Measurements from ENCODE around the gene PTPRA. TPM values are rescaled to one million over a fixed set of nuclear protein-coding genes. Genes with fewer than 3 reads are reported as not detected.
"Not testable (repeated sequence)": the region's sequence is repeated elsewhere in the genome, so short reads cannot be mapped to it uniquely, and the experiment has no call there.

PTPRA gene
- total RNA-seq, 1 experiment from 2014 or later = 29.3 TPM

- Mint-ChIP-seq H3K36me3 (ENCODE audit: insufficient read depth, unreplicated experiment) (no peaks in the 10 kb centered on the region), H3K4me1 (ENCODE audit: insufficient read depth, unreplicated experiment) (peaks cover 12% of the 10 kb centered on the region), H3K27ac (ENCODE audit: low read depth, unreplicated experiment) (no peak within 1 kb of the TSS), H3K4me3 (ENCODE audit: unreplicated experiment) (no peak within 1 kb of the TSS), H3K27me3 (ENCODE audit: insufficient read depth, unreplicated experiment) (no peaks in the 10 kb centered on the region), H3K9me3 (ENCODE audit: unreplicated experiment) (no peaks in the 10 kb centered on the region)
- no peak for DNase-seq (ENCODE audit: unreplicated experiment)
- intact Hi-C loops (cut with micrococcal nuclease) = no loop called here
- ChIA-PET CTCF (interaction anchor here (1.0 kb wide), 1 partner anchor 43 kb away, joined by 3 read pairs; no protein-coding TSS in a partner anchor), POLR2A (no interaction called here)
- no peak for TF ChIP-seq CTCF (IDR thresholded peaks at IDR 0.05; ENCODE audit: unreplicated experiment)
- no TSS peak for BruUV-seq (replicated peaks)
Observed at GRCh38 chr20:3071610-3072529, 198.6 kb downstream of the PTPRA start, which contains the start of gene OXT. TSS of gene OXT (plus strand) at chr20:3071620. CDS start at chr20:3071656, 36 bp downstream.

GRCh38 chr20:3072530-3073250 lies 199.4 kb downstream of the PTPRA start:
- Mint-ChIP-seq H3K4me3 (ENCODE audit: unreplicated experiment) (no peak overlapping the region), H3K36me3 (ENCODE audit: insufficient read depth, unreplicated experiment) (no peaks in the 10 kb centered on the region), H3K27me3 (ENCODE audit: insufficient read depth, unreplicated experiment) (no peaks in the 10 kb centered on the region), H3K9me3 (ENCODE audit: unreplicated experiment) (no peaks in the 10 kb centered on the region), H3K4me1 (ENCODE audit: insufficient read depth, unreplicated experiment) (peaks cover 12% of the 10 kb centered on the region), H3K27ac (ENCODE audit: low read depth, unreplicated experiment) (no peak overlapping the region)
- ChIA-PET POLR2A (no interaction called here), CTCF (interaction anchor here (0.6 to 1.1 kb wide), 4 partner anchors 33 to 599 kb away, joined by 3 to 4 read pairs (median 3); no protein-coding TSS in a partner anchor)
- intact Hi-C loops (cut with micrococcal nuclease) = no loop called here
- BruUV-seq (replicated peaks) = no TSS peak
- no peak for TF ChIP-seq CTCF (IDR thresholded peaks at IDR 0.05; ENCODE audit: unreplicated experiment)
- DNase-seq (ENCODE audit: unreplicated experiment) = no peak

- DNase-seq (ENCODE audit: unreplicated experiment); H3K36me3 Mint-ChIP-seq (ENCODE audit: insufficient read depth, unreplicated experiment); H3K4me3 Mint-ChIP-seq (ENCODE audit: unreplicated experiment); H3K27ac Mint-ChIP-seq (ENCODE audit: low read depth, unreplicated experiment); H3K9me3 Mint-ChIP-seq (ENCODE audit: unreplicated experiment); BruUV-seq (replicated peaks); POLR2A ChIA-PET; H3K27me3 Mint-ChIP-seq (ENCODE audit: insufficient read depth, unreplicated experiment); intact Hi-C loops (cut with micrococcal nuclease): not testable (repeated sequence)
- H3K4me1 Mint-ChIP-seq (ENCODE audit: insufficient read depth, unreplicated experiment) = peaks cover 12% of the 10 kb centered on the region
- CTCF ChIA-PET = interaction anchor here (0.9 to 1.2 kb wide), 3 partner anchors 13 to 44 kb away, joined by 3 to 4 read pairs (median 4); no protein-coding TSS in a partner anchor
Observed at GRCh38 chr20:3073251-3073643, 200.0 kb downstream of the PTPRA start.

GRCh38 chr20:3074812-3075211 lies 201.5 kb downstream of the PTPRA start:
- ChIA-PET CTCF (interaction anchor here (0.6 to 2.8 kb wide), 6 partner anchors 11 to 521 kb away, joined by 3 to 10 read pairs (median 4); no protein-coding TSS in a partner anchor), POLR2A (no interaction called here)
- BruUV-seq (replicated peaks) = no TSS peak
- intact Hi-C loops (cut with micrococcal nuclease) = no loop called here
- H3K27me3 Mint-ChIP-seq (ENCODE audit: insufficient read depth, unreplicated experiment) = peaks cover 10% of the 10 kb centered on the region
- peaks cover 12% of the 10 kb centered on the region for H3K4me1 Mint-ChIP-seq (ENCODE audit: insufficient read depth, unreplicated experiment)
- no peaks in the 10 kb centered on the region for H3K9me3 Mint-ChIP-seq (ENCODE audit: unreplicated experiment)
- H3K27ac Mint-ChIP-seq (ENCODE audit: low read depth, unreplicated experiment) = no peak overlapping the region
- no peak for TF ChIP-seq CTCF (IDR thresholded peaks at IDR 0.05; ENCODE audit: unreplicated experiment)
- H3K36me3 Mint-ChIP-seq (ENCODE audit: insufficient read depth, unreplicated experiment) = no peaks in the 10 kb centered on the region
- no peak overlapping the region for H3K4me3 Mint-ChIP-seq (ENCODE audit: unreplicated experiment)
- DNase-seq (ENCODE audit: unreplicated experiment) = no peak

- H3K9me3 Mint-ChIP-seq (ENCODE audit: unreplicated experiment); intact Hi-C loops (cut with micrococcal nuclease); H3K27ac Mint-ChIP-seq (ENCODE audit: low read depth, unreplicated experiment); H3K4me3 Mint-ChIP-seq (ENCODE audit: unreplicated experiment); H3K36me3 Mint-ChIP-seq (ENCODE audit: insufficient read depth, unreplicated experiment); DNase-seq (ENCODE audit: unreplicated experiment); BruUV-seq (replicated peaks): not testable (repeated sequence)
- CTCF ChIA-PET = interaction anchor here (0.6 to 2.8 kb wide), 6 partner anchors 11 to 521 kb away, joined by 3 to 14 read pairs (median 6); no protein-coding TSS in a partner anchor
- Mint-ChIP-seq H3K27me3 (ENCODE audit: insufficient read depth, unreplicated experiment) (peaks cover 15% of the 10 kb centered on the region), H3K4me1 (ENCODE audit: insufficient read depth, unreplicated experiment) (peaks cover 12% of the 10 kb centered on the region)
- POLR2A ChIA-PET = interaction anchor here (0.7 to 1.1 kb wide), 3 partner anchors 26 to 55 kb away, joined by 3 to 4 read pairs (median 3); no protein-coding TSS in a partner anchor
Observed at GRCh38 chr20:3075315-3075714, 202.0 kb downstream of the PTPRA start.
